Osteoblast (primary cell): ENCODE data around the gene GATB. TPM values are rescaled to one million over a fixed set of nuclear protein-coding genes. Genes with fewer than 3 reads are reported as not detected.
A peak's percentile ranks its signal among the peaks of the same experiment; 100 is the strongest.

Experiments used
- DNase-seq: peaks from one replicate; pipeline ENCODE4 v3.0.0; 2011; ENCODE audit warnings: low spot score, mixed read lengths; ENCODE audit not compliant: insufficient read length; ENCODE audit errors: missing footprints
- H2AFZ ChIP-seq: 2 replicates; pipeline ENCODE4 v1.6.0; 2011; ENCODE audit warnings: mild to moderate bottlenecking, low read length
- H3K27ac ChIP-seq: 2 replicates; pipeline ENCODE4 v1.5.1; 2011; ENCODE audit warnings: mild to moderate bottlenecking, low read depth, low read length, moderate library complexity
- H3K27me3 ChIP-seq: 2 replicates; pipeline ENCODE4 v1.6.0; 2012; ENCODE audit warnings: mild to moderate bottlenecking, control low read depth, inconsistent platforms, low read length, moderate library complexity; ENCODE audit not compliant: insufficient read depth
- H3K36me3 ChIP-seq: 2 replicates; pipeline ENCODE4 v1.5.1; 2011; ENCODE audit warnings: mild to moderate bottlenecking, low read length, control low read depth, moderate library complexity; ENCODE audit not compliant: insufficient read depth
- H3K4me1 ChIP-seq: 2 replicates; pipeline ENCODE4 v1.5.1; 2011; ENCODE audit warnings: mild to moderate bottlenecking, low read length, control low read depth, moderate library complexity; ENCODE audit not compliant: insufficient read depth
- H3K4me2 ChIP-seq: 2 replicates; pipeline ENCODE4 v1.6.0; 2011; ENCODE audit warnings: mild to moderate bottlenecking, low read length; ENCODE audit not compliant: insufficient read depth
- H3K4me3 ChIP-seq: fragments of 200-600 bp; sonication (generic); 3 replicates; pipeline ENCODE4 v1.5.1; 2012; ENCODE audit warnings: mild to moderate bottlenecking, low read length, inconsistent platforms; ENCODE audit not compliant: insufficient read depth
- H3K79me2 ChIP-seq: 2 replicates; pipeline ENCODE4 v1.6.0; 2012; ENCODE audit warnings: mild to moderate bottlenecking, low read length, control low read depth, inconsistent platforms; ENCODE audit not compliant: insufficient read depth
- H3K9me3 ChIP-seq: 2 replicates; pipeline ENCODE4 v1.5.1; 2011; ENCODE audit warnings: low read depth, low read length, control low read depth
- H4K20me1 ChIP-seq: 2 replicates; pipeline ENCODE4 v1.6.0; 2012; ENCODE audit warnings: mild to moderate bottlenecking, low read length, control low read depth; ENCODE audit not compliant: insufficient read depth
- CTCF ChIP-seq: IDR thresholded peaks from 2 replicates; pipeline ENCODE4 v1.5.1; 2011; ENCODE audit warnings: mild to moderate bottlenecking, low read depth, low read length, moderate library complexity; ENCODE audit errors: extremely low read depth
- total RNA-seq: library from RNA; depleted of rRNA; stranded (reverse); fragments of >200 nt; gene quantifications from 2 replicates; pipeline ENCODE4 v1.2.3, GENCODE V29; 2012

GATB gene
- total RNA-seq, 1 donor = 14.1 TPM

- no peak overlapping the region for H3K4me3 ChIP-seq
- H3K9me3 ChIP-seq = no peaks in the 10 kb centered on the region
- no peak for DNase-seq
- H3K79me2 ChIP-seq = no peaks in the 10 kb centered on the region
- no peak overlapping the region for H3K27ac ChIP-seq
- no peak overlapping the region for H2AFZ ChIP-seq
- H3K36me3 ChIP-seq = no peaks in the 10 kb centered on the region
- no peak for TF ChIP-seq CTCF
- peak overlapping the region; percentile 57 for H3K4me2 ChIP-seq
- H3K4me1 ChIP-seq = peaks cover 46% of the 10 kb centered on the region
- H4K20me1 ChIP-seq = no peaks in the 10 kb centered on the region
- H3K27me3 ChIP-seq = no peaks in the 10 kb centered on the region
Measured at GRCh38 chr4:151689211-151689991, 71.4 kb downstream of the GATB start.

GRCh38 chr4:151688785-151689043 is 72.1 kb downstream of the GATB start:
- H3K27ac ChIP-seq = no peak overlapping the region
- no peak for DNase-seq
- H3K4me1 ChIP-seq = peaks cover 46% of the 10 kb centered on the region
- no peak overlapping the region for H3K4me2 ChIP-seq
- no peaks in the 10 kb centered on the region for H3K36me3 ChIP-seq
- no peaks in the 10 kb centered on the region for H3K27me3 ChIP-seq
- H3K79me2 ChIP-seq = no peaks in the 10 kb centered on the region
- H3K9me3 ChIP-seq = no peaks in the 10 kb centered on the region
- no peak overlapping the region for H3K4me3 ChIP-seq
- no peak overlapping the region for H2AFZ ChIP-seq
- no peak for TF ChIP-seq CTCF
- H4K20me1 ChIP-seq = no peaks in the 10 kb centered on the region

GRCh38 chr4:151688003-151688784 is 72.6 kb downstream of the GATB start:
- Histone ChIP-seq H3K27ac (no peak overlapping the region), H3K36me3 (no peaks in the 10 kb centered on the region), H3K79me2 (no peaks in the 10 kb centered on the region), H2AFZ (no peak overlapping the region), H3K4me3 (no peak overlapping the region), H3K4me2 (no peak overlapping the region), H3K9me3 (no peaks in the 10 kb centered on the region), H4K20me1 (no peaks in the 10 kb centered on the region), H3K4me1 (peaks cover 46% of the 10 kb centered on the region), H3K27me3 (no peaks in the 10 kb centered on the region)
- peak; percentile 72 for DNase-seq
- TF ChIP-seq CTCF = no peak

- Histone ChIP-seq H3K27me3 (no peaks in the 10 kb centered on the region), H3K9me3 (no peaks in the 10 kb centered on the region), H3K79me2 (no peaks in the 10 kb centered on the region), H3K4me1 (peaks cover 46% of the 10 kb centered on the region), H3K27ac (no peak overlapping the region), H4K20me1 (no peaks in the 10 kb centered on the region), H3K36me3 (peaks cover 2% of the 10 kb centered on the region), H2AFZ (no peak overlapping the region), H3K4me2 (no peak overlapping the region), H3K4me3 (no peak overlapping the region)
- peak; percentile 61 for DNase-seq
- no peak for TF ChIP-seq CTCF
Measured at GRCh38 chr4:151687021-151687640, 73.7 kb downstream of the GATB start.
